GM23338 (cell line): ENCODE results near the gene ISY1. TPM values are rescaled to one million over a fixed set of nuclear protein-coding genes. Genes with fewer than 3 reads are reported as not detected.
A peak's percentile ranks its signal among the peaks of the same experiment; 100 is the strongest.

Experiments used
- ATAC-seq: fragments of 200-7000 bp; cut with Tn5 transposase; 3 replicates; pipeline ENCODE4 v1.9.1; 2020
- DNase-seq: peaks from one replicate; pipeline ENCODE4 v3.0.0-alpha.2; 2015; ENCODE audit warnings: low spot score
- H2AFZ ChIP-seq: fragments of 200-600 bp; sonication (generic); 2 replicates; pipeline ENCODE4 v1.8.0; 2016; ENCODE audit warnings: antibody characterized with exemption, mild to moderate bottlenecking, moderate library complexity
- H3F3A ChIP-seq: fragments of 200-600 bp; sonication (generic); replicated peaks from 2 replicates; pipeline ENCODE4 v1.8.0; 2017; ENCODE audit warnings: antibody characterized with exemption, mixed run types, low read depth
- H3K27ac ChIP-seq: fragments of 200-600 bp; sonication (generic); 2 replicates; pipeline ENCODE4 v1.6.1; 2016; ENCODE audit warnings: low read depth
- H3K27me3 ChIP-seq: fragments of 200-600 bp; sonication (generic); 2 replicates; pipeline ENCODE4 v1.8.0; 2016; ENCODE audit warnings: mild to moderate bottlenecking, mixed run types, moderate library complexity; ENCODE audit not compliant: insufficient read depth
- H3K36me3 ChIP-seq: fragments of 200-600 bp; sonication (generic); 2 replicates; pipeline ENCODE4 v1.8.0; 2016; ENCODE audit warnings: mild to moderate bottlenecking; ENCODE audit not compliant: insufficient read depth
- H3K4me1 ChIP-seq: fragments of 200-600 bp; sonication (generic); 2 replicates; pipeline ENCODE4 v1.8.0; 2016; ENCODE audit warnings: mild to moderate bottlenecking, moderate library complexity; ENCODE audit not compliant: insufficient read depth
- H3K4me2 ChIP-seq: fragments of 200-600 bp; sonication (generic); 2 replicates; pipeline ENCODE4 v1.7.1; 2017; ENCODE audit warnings: mixed run types
- H3K4me3 ChIP-seq: fragments of 200-600 bp; sonication (generic); 2 replicates; pipeline ENCODE4 v1.6.1; 2016; ENCODE audit warnings: mixed run types
- H3K79me2 ChIP-seq: fragments of 200-600 bp; sonication (generic); replicated peaks from 2 replicates; pipeline ENCODE4 v1.8.0; 2017; ENCODE audit warnings: mild to moderate bottlenecking; ENCODE audit not compliant: insufficient read depth
- H3K9me2 ChIP-seq: fragments of 200-600 bp; sonication (generic); 2 replicates; pipeline ENCODE4 v1.8.0; 2017; ENCODE audit not compliant: insufficient read depth
- H4K20me1 ChIP-seq: fragments of 200-600 bp; sonication (generic); replicated peaks from 2 replicates; pipeline ENCODE4 v1.8.0; 2017; ENCODE audit warnings: mild to moderate bottlenecking; ENCODE audit not compliant: insufficient read depth
- H3K27ac Mint-ChIP-seq: 2 replicates; pipeline ENCODE4 v1.8.0; 2020; ENCODE audit warnings: inconsistent platforms, mild to moderate bottlenecking, moderate library complexity, mixed read lengths
- H3K27me3 Mint-ChIP-seq: 3 replicates; pipeline ENCODE4 v1.8.0; 2022; ENCODE audit warnings: low read depth, mild to moderate bottlenecking, moderate library complexity, mixed read lengths, inconsistent platforms; ENCODE audit not compliant: insufficient read depth, poor library complexity
- H3K36me3 Mint-ChIP-seq: 3 replicates; pipeline ENCODE4 v1.8.0; 2021; ENCODE audit warnings: low read depth, mild to moderate bottlenecking, inconsistent platforms, moderate library complexity, mixed read lengths
- H3K4me1 Mint-ChIP-seq: 3 replicates; pipeline ENCODE4 v1.8.0; 2020; ENCODE audit warnings: mild to moderate bottlenecking, inconsistent platforms, mixed read lengths
- H3K4me3 Mint-ChIP-seq: 3 replicates; pipeline ENCODE4 v1.8.0; 2021; ENCODE audit warnings: moderate library complexity, mild to moderate bottlenecking, inconsistent platforms, mixed read lengths
- H3K9me3 Mint-ChIP-seq: 3 replicates; pipeline ENCODE4 v1.8.0; 2020; ENCODE audit warnings: moderate library complexity, mild to moderate bottlenecking, inconsistent platforms, mixed read lengths
- CREB1 ChIP-seq: fragments of 250-450 bp; sonication (Bioruptor Pico); IDR thresholded peaks from 2 replicates; pipeline ENCODE4 v1.5.0; 2020; ENCODE audit warnings: low read depth, mild to moderate bottlenecking, moderate library complexity
- EZH2 ChIP-seq: fragments of 200-600 bp; sonication (generic); IDR thresholded peaks from one replicate; pipeline ENCODE4 v1.8.0; 2017; ENCODE audit warnings: antibody characterized with exemption, mild to moderate bottlenecking, low read depth; ENCODE audit not compliant: unreplicated experiment
- EZH2phosphoT487 ChIP-seq: fragments of 200-600 bp; sonication (generic); IDR thresholded peaks from one replicate; pipeline ENCODE4 v1.8.1; 2018; ENCODE audit warnings: antibody characterized with exemption; ENCODE audit not compliant: unreplicated experiment
- JUNB ChIP-seq: IDR thresholded peaks from one replicate; pipeline ENCODE4 v1.6.1; 2016; ENCODE audit warnings: antibody characterized with exemption; ENCODE audit not compliant: unreplicated experiment
- NANOG ChIP-seq: IDR thresholded peaks from 2 replicates; pipeline ENCODE4 v1.6.1; 2016; ENCODE audit warnings: antibody characterized with exemption, borderline replicate concordance
- POLR2AphosphoS5 ChIP-seq: IDR thresholded peaks from 2 replicates; pipeline ENCODE4 v1.6.1; 2016; ENCODE audit warnings: antibody characterized with exemption, low read depth
- STAT1 ChIP-seq: IDR thresholded peaks from one replicate; pipeline ENCODE4 v1.6.1; 2016; ENCODE audit warnings: antibody characterized with exemption; ENCODE audit not compliant: unreplicated experiment
- ZNF114 ChIP-seq: fragments of 250-450 bp; sonication (Bioruptor Pico); IDR thresholded peaks from 2 replicates; pipeline ENCODE4 v1.5.0; 2020; ENCODE audit warnings: mild to moderate bottlenecking, moderate library complexity
- ZNF331 ChIP-seq: fragments of 250-450 bp; sonication (Bioruptor Pico); IDR thresholded peaks from 2 replicates; pipeline ENCODE4 v1.5.0; 2020; ENCODE audit warnings: low read depth, mild to moderate bottlenecking, moderate library complexity
- polyA plus RNA-seq: library from polyadenylated mRNA; unstranded; fragments of >200 nt; fragmentation: Nextera tagmentation; extraction: Ambion mirVana; gene quantifications from 2 replicates; pipeline ENCODE4 v1.2.1, GENCODE V29; 2016
- total RNA-seq: library from RNA; depleted of rRNA; stranded (reverse); fragments of >200 nt; shearing (Covaris generic); gene quantifications from 2 replicates; pipeline ENCODE4 v1.2.3, GENCODE V29; 2014
- TF ChIP-seq, protein P1 (sequence below), 2 experiments: fragments of 200-600 bp in 1 of 2; sonication (generic) in 1 of 2; conservative IDR thresholded peaks; 2 replicates each; pipeline versions ENCODE4 v1.5.1 to v1.6.1; 2016 to 2017; ENCODE audit warnings: antibody characterized with exemption in 2 of 2, low read depth in 2 of 2, mild to moderate bottlenecking in 2 of 2, moderate library complexity in 1 of 2
- TF ChIP-seq, protein P2 (sequence below): IDR thresholded peaks from one replicate; pipeline ENCODE4 v1.6.1; 2018; ENCODE audit warnings: antibody characterized with exemption; ENCODE audit not compliant: unreplicated experiment
- TF ChIP-seq, protein P3 (sequence below): IDR thresholded peaks from 2 replicates; pipeline ENCODE4 v1.6.1; 2016; ENCODE audit warnings: antibody characterized with exemption
- TF ChIP-seq, protein P4 (sequence below): fragments of 250-450 bp; sonication (Bioruptor Pico); IDR thresholded peaks from 2 replicates; pipeline ENCODE4 v1.5.0; 2020; ENCODE audit warnings: mild to moderate bottlenecking, moderate library complexity

The ISY1 gene
- total and polyA plus RNA-seq, 2 experiments from 2014 or later = 11.3 to 23.6 TPM

DNA sequence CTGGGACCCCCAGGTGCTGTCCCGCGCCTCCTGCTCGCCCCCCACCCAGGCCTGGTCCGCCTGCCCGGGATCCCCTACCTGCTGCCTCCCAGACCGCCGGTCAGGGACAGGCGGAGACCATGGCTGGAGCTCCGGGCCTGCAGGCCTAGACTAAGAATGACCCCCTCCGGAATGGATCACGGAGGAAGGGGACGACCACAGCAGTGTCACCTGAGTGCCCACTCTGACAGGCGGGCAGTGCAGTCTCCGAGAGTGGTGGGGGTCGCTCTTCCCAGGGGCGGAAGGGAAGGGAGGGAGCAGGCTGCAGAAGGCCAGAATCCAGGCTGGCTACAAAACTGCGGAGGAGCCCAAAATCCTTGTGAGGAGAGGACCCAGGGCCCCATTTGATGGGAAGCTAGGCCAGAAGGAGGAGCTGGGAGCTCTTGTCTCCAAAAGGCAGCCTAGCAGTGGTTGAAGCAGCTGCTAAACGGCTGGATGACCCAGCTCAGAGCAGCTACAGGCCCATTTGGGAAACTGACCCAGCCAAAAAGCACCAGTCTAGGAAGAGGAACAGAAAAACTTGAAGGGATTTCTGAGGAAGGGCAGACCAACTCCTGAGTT is 38.4 kb downstream of the ISY1 start:
- no peaks in the 10 kb centered on the region for H3K27me3 ChIP-seq
- H3K36me3 Mint-ChIP-seq = peaks cover 5% of the 10 kb centered on the region
- H3K27ac Mint-ChIP-seq = peak overlapping the region; percentile 75
- H2AFZ ChIP-seq = peak overlapping the region; percentile 98
- H3K27ac ChIP-seq = no peak overlapping the region
- peak overlapping the region; percentile 92 for H3K4me3 ChIP-seq
- H3F3A ChIP-seq = peaks cover 8% of the 10 kb centered on the region
- no peaks in the 10 kb centered on the region for H4K20me1 ChIP-seq
- no peaks in the 10 kb centered on the region; the same call in 2 of the 3 replicates for H3K9me3 Mint-ChIP-seq
- H3K4me1 ChIP-seq = peaks cover 33% of the 10 kb centered on the region
- peaks cover 19% of the 10 kb centered on the region for H3K27me3 Mint-ChIP-seq
- no peaks in the 10 kb centered on the region for H3K9me2 ChIP-seq
- H3K79me2 ChIP-seq = peaks cover 27% of the 10 kb centered on the region
- H3K4me2 ChIP-seq = peak overlapping the region; percentile 97
- H3K36me3 ChIP-seq = 0 out of 2 replicates have a peak, but pooled peaks cover 3% of the 10 kb centered on the region
- ATAC-seq (peak; percentile 9), DNase-seq (peak; percentile 66)
- H3K4me1 Mint-ChIP-seq = peaks cover 36% of the 10 kb centered on the region
- TF ChIP-seq CREB1 (CRISPR knock-in tag) (no peak), POLR2AphosphoS5 (no peak), ZNF331 (no peak), NANOG (no peak), STAT1 (no peak), JUNB (no peak), EZH2phosphoT487 (no peak), EZH2 (no peak), ZNF114 (CRISPR knock-in tag) (no peak)
- TF ChIP-seq, protein P1, sequence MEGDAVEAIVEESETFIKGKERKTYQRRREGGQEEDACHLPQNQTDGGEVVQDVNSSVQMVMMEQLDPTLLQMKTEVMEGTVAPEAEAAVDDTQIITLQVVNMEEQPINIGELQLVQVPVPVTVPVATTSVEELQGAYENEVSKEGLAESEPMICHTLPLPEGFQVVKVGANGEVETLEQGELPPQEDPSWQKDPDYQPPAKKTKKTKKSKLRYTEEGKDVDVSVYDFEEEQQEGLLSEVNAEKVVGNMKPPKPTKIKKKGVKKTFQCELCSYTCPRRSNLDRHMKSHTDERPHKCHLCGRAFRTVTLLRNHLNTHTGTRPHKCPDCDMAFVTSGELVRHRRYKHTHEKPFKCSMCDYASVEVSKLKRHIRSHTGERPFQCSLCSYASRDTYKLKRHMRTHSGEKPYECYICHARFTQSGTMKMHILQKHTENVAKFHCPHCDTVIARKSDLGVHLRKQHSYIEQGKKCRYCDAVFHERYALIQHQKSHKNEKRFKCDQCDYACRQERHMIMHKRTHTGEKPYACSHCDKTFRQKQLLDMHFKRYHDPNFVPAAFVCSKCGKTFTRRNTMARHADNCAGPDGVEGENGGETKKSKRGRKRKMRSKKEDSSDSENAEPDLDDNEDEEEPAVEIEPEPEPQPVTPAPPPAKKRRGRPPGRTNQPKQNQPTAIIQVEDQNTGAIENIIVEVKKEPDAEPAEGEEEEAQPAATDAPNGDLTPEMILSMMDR (conservative IDR thresholded peaks at IDR 0.05; ENCODE audit: low read depth in 2 of 2) = no peak
- TF ChIP-seq, protein P2, sequence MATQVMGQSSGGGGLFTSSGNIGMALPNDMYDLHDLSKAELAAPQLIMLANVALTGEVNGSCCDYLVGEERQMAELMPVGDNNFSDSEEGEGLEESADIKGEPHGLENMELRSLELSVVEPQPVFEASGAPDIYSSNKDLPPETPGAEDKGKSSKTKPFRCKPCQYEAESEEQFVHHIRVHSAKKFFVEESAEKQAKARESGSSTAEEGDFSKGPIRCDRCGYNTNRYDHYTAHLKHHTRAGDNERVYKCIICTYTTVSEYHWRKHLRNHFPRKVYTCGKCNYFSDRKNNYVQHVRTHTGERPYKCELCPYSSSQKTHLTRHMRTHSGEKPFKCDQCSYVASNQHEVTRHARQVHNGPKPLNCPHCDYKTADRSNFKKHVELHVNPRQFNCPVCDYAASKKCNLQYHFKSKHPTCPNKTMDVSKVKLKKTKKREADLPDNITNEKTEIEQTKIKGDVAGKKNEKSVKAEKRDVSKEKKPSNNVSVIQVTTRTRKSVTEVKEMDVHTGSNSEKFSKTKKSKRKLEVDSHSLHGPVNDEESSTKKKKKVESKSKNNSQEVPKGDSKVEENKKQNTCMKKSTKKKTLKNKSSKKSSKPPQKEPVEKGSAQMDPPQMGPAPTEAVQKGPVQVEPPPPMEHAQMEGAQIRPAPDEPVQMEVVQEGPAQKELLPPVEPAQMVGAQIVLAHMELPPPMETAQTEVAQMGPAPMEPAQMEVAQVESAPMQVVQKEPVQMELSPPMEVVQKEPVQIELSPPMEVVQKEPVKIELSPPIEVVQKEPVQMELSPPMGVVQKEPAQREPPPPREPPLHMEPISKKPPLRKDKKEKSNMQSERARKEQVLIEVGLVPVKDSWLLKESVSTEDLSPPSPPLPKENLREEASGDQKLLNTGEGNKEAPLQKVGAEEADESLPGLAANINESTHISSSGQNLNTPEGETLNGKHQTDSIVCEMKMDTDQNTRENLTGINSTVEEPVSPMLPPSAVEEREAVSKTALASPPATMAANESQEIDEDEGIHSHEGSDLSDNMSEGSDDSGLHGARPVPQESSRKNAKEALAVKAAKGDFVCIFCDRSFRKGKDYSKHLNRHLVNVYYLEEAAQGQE = no peak
- TF ChIP-seq, protein P3, sequence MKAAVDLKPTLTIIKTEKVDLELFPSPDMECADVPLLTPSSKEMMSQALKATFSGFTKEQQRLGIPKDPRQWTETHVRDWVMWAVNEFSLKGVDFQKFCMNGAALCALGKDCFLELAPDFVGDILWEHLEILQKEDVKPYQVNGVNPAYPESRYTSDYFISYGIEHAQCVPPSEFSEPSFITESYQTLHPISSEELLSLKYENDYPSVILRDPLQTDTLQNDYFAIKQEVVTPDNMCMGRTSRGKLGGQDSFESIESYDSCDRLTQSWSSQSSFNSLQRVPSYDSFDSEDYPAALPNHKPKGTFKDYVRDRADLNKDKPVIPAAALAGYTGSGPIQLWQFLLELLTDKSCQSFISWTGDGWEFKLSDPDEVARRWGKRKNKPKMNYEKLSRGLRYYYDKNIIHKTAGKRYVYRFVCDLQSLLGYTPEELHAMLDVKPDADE = no peak
- TF ChIP-seq, protein P4, sequence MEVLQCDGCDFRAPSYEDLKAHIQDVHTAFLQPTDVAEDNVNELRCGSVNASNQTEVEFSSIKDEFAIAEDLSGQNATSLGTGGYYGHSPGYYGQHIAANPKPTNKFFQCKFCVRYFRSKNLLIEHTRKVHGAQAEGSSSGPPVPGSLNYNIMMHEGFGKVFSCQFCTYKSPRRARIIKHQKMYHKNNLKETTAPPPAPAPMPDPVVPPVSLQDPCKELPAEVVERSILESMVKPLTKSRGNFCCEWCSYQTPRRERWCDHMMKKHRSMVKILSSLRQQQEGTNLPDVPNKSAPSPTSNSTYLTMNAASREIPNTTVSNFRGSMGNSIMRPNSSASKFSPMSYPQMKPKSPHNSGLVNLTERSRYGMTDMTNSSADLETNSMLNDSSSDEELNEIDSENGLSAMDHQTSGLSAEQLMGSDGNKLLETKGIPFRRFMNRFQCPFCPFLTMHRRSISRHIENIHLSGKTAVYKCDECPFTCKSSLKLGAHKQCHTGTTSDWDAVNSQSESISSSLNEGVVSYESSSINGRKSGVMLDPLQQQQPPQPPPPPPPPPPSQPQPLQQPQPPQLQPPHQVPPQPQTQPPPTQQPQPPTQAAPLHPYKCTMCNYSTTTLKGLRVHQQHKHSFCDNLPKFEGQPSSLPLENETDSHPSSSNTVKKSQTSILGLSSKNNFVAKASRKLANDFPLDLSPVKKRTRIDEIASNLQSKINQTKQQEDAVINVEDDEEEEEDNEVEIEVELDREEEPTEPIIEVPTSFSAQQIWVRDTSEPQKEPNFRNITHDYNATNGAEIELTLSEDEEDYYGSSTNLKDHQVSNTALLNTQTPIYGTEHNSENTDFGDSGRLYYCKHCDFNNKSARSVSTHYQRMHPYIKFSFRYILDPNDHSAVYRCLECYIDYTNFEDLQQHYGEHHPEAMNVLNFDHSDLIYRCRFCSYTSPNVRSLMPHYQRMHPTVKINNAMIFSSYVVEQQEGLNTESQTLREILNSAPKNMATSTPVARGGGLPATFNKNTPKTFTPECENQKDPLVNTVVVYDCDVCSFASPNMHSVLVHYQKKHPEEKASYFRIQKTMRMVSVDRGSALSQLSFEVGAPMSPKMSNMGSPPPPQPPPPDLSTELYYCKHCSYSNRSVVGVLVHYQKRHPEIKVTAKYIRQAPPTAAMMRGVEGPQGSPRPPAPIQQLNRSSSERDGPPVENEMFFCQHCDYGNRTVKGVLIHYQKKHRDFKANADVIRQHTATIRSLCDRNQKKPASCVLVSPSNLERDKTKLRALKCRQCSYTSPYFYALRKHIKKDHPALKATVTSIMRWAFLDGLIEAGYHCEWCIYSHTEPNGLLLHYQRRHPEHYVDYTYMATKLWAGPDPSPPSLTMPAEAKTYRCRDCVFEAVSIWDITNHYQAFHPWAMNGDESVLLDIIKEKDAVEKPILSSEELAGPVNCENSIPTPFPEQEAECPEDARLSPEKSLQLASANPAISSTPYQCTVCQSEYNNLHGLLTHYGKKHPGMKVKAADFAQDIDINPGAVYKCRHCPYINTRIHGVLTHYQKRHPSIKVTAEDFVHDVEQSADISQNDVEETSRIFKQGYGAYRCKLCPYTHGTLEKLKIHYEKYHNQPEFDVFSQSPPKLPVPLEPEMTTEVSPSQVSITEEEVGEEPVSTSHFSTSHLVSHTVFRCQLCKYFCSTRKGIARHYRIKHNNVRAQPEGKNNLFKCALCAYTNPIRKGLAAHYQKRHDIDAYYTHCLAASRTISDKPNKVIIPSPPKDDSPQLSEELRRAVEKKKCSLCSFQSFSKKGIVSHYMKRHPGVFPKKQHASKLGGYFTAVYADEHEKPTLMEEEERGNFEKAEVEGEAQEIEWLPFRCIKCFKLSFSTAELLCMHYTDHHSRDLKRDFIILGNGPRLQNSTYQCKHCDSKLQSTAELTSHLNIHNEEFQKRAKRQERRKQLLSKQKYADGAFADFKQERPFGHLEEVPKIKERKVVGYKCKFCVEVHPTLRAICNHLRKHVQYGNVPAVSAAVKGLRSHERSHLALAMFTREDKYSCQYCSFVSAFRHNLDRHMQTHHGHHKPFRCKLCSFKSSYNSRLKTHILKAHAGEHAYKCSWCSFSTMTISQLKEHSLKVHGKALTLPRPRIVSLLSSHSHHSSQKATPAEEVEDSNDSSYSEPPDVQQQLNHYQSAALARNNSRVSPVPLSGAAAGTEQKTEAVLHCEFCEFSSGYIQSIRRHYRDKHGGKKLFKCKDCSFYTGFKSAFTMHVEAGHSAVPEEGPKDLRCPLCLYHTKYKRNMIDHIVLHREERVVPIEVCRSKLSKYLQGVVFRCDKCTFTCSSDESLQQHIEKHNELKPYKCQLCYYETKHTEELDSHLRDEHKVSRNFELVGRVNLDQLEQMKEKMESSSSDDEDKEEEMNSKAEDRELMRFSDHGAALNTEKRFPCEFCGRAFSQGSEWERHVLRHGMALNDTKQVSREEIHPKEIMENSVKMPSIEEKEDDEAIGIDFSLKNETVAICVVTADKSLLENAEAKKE = no peak
- H3K4me3 Mint-ChIP-seq = peak overlapping the region; percentile 81
